HT1080 (cell line): Measurements from ENCODE around the gene PCDHGA1. TPM values are rescaled to one million over a fixed set of nuclear protein-coding genes. Genes with fewer than 3 reads are reported as not detected.
"Not testable (repeated sequence)": the region's sequence is repeated elsewhere in the genome, so short reads cannot be mapped to it uniquely, and the experiment has no call there.

Experiments
- DNase-seq: peaks from one replicate; pipeline ENCODE4 v3.0.0-alpha.2; 2015; ENCODE audit warnings: low read depth
- total RNA-seq: library from RNA; depleted of rRNA; stranded (reverse); fragments of >200 nt; shearing (Covaris generic); gene quantifications from 2 replicates; pipeline ENCODE4 v1.2.3, GENCODE V29; 2014

The PCDHGA1 gene
- total RNA-seq, 1 experiment from 2014 or later = 0.32 TPM

DNA sequence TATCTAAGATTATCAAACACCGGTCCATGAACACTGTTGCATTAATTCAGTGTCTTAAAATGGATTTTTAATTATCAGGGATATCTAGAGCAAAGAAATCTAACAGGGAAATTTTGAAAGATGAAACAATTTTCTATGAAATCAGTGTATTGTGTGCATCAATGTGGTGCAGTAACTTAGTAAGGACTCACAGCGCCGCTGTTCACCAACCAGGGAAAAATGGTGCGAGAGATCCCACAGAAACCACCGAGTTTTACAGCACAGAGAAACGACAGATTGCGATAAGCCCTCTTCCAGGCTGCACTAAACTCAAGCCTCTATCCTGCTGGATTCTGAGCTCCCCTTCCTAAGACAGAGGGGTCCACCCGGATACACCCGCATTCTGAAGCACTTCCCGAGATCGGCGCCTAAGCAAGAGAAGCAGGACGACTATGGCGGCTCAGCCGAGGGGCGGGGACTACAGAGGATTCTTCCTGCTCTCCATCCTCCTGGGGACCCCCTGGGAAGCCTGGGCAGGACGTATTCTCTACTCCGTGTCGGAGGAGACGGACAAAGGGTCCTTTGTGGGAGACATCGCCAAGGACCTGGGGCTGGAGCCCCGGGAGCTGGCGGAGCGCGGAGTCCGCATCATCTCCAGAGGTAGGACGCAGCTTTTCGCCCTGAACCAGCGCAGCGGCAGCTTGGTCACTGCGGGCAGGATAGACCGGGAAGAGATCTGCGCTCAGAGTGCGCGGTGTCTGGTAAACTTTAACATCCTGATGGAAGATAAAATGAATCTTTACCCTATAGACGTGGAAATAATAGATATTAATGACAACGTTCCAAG is 52.4 kb downstream of the PCDHGA1 start, which contains the start of gene PCDHGA7:
PCDHGA7 (plus strand) TSS at position 274 of the 826 bp plus-strand sequence; CDS start at position 432, 158 bp downstream.
- DNase-seq = no peak

GRCh38 chr5:141383345-141383744 is 53.0 kb downstream of the PCDHGA1 start:
- DNase-seq = no peak

DNA sequence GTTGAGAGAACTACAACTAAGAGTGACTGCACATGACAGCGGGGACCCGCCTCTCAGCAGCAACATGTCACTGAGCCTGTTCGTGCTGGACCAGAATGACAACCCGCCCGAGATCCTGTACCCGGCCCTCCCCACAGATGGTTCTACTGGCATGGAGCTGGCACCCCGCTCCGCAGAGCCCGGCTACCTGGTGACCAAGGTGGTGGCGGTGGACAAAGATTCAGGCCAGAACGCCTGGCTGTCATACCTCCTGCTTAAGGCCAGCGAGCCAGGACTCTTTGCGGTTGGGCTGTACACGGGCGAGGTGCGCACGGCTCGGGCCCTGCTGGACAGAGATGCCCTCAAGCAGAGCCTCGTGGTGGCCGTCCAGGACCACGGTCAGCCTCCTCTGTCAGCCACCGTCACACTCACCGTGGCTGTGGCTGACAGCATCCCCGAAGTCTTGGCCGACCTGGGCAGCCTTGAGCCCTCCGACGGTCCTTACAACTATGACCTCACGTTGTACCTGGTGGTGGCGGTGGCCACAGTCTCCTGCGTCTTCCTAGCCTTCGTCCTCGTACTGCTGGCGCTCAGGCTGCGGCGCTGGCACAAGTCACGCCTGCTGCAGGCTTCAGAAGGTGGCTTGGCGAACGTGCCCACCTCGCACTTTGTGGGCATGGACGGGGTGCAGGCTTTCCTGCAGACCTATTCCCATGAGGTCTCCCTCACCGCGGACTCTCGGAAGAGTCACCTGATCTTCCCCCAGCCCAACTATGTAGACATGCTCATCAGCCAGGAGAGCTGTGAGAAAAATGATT is 54.4 kb downstream of the PCDHGA1 start:
- DNase-seq = no peak

DNA sequence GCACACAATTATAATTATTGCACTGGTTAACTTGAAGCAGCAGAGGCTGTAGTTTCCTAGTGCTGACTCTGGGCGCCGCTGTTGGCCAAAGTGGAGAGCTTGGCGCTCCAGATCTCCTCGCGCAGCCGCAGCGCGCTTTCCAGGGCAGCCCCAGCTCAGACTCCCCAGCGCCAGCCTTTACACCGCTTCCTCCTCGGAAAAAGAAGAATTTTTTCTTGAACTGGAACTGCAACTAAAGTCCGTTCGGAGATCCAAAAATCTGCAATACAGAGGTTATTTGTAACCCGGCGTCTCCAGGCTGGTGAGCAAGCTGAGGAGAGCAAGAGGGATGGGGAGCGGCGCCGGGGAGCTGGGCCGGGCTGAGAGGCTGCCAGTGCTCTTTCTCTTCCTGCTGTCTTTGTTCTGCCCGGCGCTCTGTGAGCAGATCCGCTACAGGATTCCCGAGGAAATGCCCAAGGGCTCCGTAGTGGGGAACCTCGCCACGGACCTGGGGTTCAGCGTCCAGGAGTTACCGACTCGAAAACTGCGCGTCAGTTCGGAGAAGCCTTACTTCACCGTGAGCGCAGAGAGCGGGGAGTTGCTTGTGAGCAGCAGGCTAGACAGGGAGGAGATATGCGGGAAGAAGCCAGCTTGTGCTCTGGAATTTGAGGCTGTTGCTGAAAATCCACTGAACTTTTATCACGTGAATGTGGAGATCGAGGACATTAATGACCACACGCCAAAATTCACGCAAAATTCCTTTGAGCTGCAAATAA is 57.4 kb downstream of the PCDHGA1 start, which contains the start of gene PCDHGB4:
PCDHGB4 (plus strand) TSS at position 142 of the 755 bp plus-strand sequence; CDS start at position 329, 187 bp downstream.
- DNase-seq = peak; percentile 66

GRCh38 chr5:141388661-141389060 is 58.3 kb downstream of the PCDHGA1 start:
- DNase-seq = no peak

DNA sequence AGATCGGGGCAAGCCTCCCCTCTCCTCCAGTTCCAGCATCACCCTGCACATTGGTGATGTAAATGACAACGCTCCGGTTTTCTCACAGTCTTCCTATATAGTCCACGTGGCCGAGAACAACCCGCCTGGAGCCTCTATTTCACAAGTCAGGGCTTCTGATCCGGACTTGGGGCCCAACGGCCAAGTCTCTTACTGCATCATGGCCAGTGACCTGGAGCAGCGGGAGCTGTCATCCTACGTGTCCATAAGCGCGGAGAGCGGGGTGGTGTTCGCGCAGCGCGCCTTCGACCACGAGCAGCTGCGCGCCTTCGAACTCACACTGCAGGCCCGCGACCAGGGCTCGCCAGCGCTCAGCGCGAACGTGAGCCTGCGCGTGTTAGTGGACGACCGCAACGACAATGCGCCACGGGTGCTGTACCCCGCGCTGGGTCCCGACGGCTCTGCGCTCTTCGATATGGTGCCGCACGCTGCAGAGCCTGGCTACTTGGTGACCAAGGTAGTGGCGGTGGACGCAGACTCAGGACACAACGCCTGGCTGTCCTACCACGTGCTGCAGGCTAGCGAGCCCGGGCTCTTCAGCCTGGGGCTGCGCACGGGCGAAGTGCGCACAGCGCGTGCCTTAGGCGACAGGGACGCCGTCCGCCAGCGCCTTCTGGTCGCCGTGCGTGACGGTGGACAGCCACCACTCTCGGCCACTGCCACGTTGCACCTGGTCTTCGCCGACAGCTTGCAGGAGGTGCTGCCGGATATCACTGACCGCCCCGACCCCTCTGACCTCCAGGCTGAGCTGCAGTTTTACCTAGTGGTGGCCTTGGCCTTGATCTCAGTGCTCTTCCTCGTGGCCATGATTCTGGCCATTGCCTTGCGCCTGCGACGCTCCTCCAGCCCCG is 59.1 kb downstream of the PCDHGA1 start:
- DNase-seq = no peak

GRCh38 chr5:141392429-141393198 is 62.3 kb downstream of the PCDHGA1 start, which contains the start of gene PCDHGA8:
Gene PCDHGA8, plus strand, starts transcription at chr5:141392633. Its CDS starts 181 bp downstream, at chr5:141392814.
- no peak for DNase-seq

GRCh38 chr5:141393267-141393666 is 63.0 kb downstream of the PCDHGA1 start:
- no peak for DNase-seq

GRCh38 chr5:141394401-141395187 is 64.3 kb downstream of the PCDHGA1 start:
- DNase-seq = not testable (repeated sequence)

DNA sequence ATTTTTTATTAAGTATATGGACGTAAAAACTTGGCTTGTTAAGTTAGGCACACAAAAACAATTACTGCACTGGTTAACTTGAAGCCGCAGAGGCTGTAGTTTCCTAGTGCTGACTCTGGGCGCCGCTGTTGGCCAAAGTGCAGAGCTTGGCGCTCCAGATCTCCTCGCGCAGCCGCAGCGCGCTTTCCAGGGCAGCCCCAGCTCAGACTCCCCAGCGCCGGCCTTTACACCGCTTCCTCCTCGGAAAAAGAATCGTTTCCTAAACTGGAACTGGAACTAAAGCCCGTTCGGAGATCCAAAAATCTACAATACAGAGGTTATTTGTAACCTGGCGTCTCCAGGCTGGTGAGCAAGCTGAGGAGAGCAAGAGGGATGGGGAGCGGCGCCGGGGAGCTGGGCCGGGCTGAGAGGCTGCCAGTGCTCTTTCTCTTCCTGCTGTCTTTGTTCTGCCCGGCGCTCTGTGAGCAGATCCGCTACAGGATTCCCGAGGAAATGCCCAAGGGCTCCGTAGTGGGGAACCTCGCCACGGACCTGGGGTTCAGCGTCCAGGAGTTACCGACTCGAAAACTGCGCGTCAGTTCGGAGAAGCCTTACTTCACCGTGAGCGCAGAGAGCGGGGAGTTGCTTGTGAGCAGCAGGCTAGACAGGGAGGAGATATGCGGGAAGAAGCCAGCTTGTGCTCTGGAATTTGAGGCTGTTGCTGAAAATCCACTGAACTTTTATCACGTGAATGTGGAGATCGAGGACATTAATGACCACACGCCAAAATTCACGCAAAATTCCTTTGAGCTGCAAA is 67.6 kb downstream of the PCDHGA1 start, which contains the start of gene PCDHGB5:
PCDHGB5 (plus strand) TSS at position 192 of the 796 bp plus-strand sequence; CDS start at position 373, 181 bp downstream.
- not testable (repeated sequence) for DNase-seq

DNA sequence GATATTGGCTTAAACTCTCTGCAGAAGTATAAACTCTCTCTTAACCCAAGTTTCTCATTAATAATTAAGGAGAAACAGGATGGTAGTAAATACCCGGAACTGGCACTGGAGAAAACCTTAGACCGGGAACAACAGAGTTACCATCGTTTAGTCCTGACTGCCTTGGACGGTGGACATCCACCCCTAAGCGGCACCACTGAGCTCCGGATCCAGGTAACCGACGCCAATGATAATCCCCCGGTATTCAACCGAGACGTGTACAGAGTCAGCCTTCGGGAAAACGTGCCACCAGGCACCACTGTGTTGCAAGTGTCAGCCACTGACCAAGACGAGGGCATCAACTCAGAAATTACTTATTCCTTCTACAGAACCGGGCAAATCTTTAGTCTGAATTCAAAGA is 68.3 kb downstream of the PCDHGA1 start:
- DNase-seq = no peak

DNA sequence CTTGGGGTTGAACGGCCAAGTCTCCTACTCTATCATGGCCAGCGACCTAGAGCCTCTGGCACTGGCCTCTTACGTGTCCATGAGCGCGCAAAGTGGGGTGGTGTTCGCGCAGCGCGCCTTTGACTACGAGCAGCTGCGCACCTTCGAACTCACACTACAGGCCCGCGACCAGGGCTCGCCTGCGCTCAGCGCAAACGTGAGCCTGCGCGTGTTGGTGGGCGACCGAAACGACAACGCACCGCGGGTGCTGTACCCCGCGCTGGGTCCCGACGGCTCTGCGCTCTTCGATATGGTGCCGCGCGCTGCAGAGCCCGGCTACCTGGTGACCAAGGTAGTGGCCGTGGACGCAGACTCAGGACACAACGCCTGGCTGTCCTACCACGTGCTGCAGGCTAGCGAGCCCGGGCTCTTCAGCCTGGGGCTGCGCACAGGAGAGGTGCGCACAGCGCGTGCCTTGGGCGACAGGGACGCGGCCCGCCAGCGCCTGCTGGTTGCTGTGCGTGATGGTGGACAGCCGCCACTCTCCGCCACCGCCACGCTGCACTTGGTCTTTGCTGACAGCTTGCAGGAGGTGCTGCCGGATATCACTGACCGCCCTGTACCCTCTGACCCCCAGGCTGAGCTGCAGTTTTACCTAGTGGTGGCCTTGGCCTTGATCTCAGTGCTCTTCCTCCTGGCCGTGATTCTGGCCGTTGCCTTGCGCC is 69.4 kb downstream of the PCDHGA1 start:
- DNase-seq = no peak

DNA sequence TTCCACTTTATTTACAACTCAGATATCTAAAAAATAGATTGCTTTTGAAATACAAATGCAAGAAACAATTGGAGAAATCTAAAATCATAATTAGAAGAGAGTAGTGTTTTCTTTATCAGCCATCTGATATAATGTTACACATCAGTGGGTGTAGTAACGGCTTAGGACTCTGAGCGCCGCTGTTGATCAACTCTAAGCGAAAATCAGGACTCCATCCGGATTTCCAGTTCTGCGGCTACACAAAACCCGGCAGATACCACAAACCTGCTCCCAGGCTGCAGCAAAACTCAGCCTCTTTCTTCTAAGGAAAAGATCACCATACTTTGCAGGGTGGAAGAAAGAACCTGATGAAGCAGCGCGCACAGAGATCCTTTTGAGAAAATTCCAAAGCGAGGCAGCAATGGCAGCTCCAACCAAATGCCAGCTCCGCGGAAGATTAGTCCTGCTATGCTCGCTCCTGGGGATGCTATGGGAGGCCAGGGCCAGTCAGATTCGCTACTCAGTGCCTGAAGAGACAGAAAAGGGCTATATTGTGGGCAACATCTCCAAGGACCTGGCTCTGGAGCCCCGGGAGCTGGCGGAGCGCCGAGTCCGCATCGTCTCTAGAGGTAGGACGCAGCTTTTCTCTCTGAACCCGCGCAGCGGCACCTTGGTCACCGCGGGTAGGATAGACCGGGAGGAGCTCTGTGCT is 72.4 kb downstream of the PCDHGA1 start, which contains the start of gene PCDHGA9:
PCDHGA9 (plus strand) TSS at position 226 of the 691 bp plus-strand sequence; CDS start at position 401, 175 bp downstream.
- DNase-seq = peak; percentile 25

- no peak for DNase-seq
Observed at GRCh38 chr5:141403387-141403786, 73.1 kb downstream of the PCDHGA1 start.

DNA sequence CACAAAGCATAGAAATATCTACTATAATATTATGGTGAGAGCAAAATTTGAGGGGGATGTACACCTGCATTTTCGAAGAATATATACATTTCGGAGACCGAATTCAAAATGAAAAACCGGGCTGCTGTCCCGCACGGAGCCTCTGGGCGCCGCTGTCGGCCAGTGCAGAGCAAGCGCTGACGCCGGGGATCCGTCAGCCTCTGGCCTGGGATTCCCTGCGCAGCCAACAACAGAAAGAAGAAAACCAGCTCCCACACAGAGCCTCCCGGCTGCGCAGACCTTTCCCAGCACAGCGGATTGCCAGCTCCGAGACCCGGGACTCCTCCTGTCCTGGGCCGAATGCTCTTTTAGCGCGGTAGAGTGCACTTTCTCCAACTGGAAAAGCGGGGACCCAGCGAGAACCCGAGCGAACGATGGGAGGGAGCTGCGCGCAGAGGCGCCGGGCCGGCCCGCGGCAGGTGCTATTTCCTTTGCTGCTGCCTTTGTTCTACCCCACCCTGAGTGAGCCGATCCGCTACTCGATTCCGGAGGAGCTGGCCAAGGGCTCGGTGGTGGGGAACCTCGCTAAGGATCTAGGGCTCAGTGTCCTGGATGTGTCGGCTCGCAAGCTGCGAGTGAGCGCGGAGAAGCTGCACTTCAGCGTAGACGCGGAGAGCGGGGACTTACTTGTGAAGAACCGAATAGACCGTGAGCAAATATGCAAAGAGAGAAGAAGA is 77.6 kb downstream of the PCDHGA1 start, which contains the start of gene PCDHGB6:
PCDHGB6 (plus strand) TSS at position 232 of the 716 bp plus-strand sequence; CDS start at position 414, 182 bp downstream.
- not testable (repeated sequence) for DNase-seq
